Measurements from ENCODE around the gene ZNF736.
A peak's percentile ranks its signal among the peaks of the same experiment; 100 is the strongest.

Gene ZNF736

GRCh38 chr7:64300641-64301405 lies 12.9 kb upstream of the ZNF736 start:
- ChIA-PET POLR2A (no interaction called here), CTCF (no interaction called here)
- Histone ChIP-seq H3K36me3 (ENCODE audit: control insufficient read depth in 2 of 2, insufficient read depth in 1 of 2, low read length in 2 of 2) (no peaks in the 10 kb centered on the region), H3K4me1 (ENCODE audit: control insufficient read depth, insufficient read depth, low read length) (no peaks in the 10 kb centered on the region), H3K9me3 (ENCODE audit: control insufficient read depth, insufficient read depth, low read depth, low read length) (no peaks in the 10 kb centered on the region), H3K27ac (ENCODE audit: extremely low read depth, low read depth, low read length) (no peak overlapping the region), H3K4me3 (ENCODE audit: low read depth, low read length) (no peak overlapping the region)
- TF ChIP-seq ZBTB8A (tag by site-specific recombination; IDR thresholded peaks at IDR 0.05) (no peak), SETDB1 (IDR thresholded peaks at IDR 0.05; ENCODE audit: insufficient read length, low read length) (no peak), ZNF624 (tag by site-specific recombination; IDR thresholded peaks at IDR 0.05) (no peak), ZBTB17 (tag by site-specific recombination; IDR thresholded peaks at IDR 0.05) (no peak), ZNF529 (tag by site-specific recombination; IDR thresholded peaks at IDR 0.05; ENCODE audit: insufficient replicate concordance) (no peak)

GRCh38 chr7:64307254-64308015 lies 6.3 kb upstream of the ZNF736 start:
- ChIA-PET POLR2A (interaction anchor here (0.6 to 1.8 kb wide), 8 partner anchors 8 to 458 kb away, joined by 3 to 16 read pairs (median 4); partner anchors contain the start of genes ZNF107 and ZNF680), CTCF (interaction anchor here (0.6 kb wide), 1 partner anchor 104 kb away, joined by 3 read pairs; no protein-coding TSS in a partner anchor)
- Histone ChIP-seq H3K27ac (ENCODE audit: extremely low read depth, low read depth, low read length) (no peak overlapping the region), H3K9me3 (ENCODE audit: control insufficient read depth, insufficient read depth, low read depth, low read length) (no peaks in the 10 kb centered on the region), H3K4me3 (ENCODE audit: low read depth, low read length) (peak overlapping the region; percentile 42), H3K36me3 (ENCODE audit: control insufficient read depth in 2 of 2, insufficient read depth in 1 of 2, low read length in 2 of 2) (peaks cover 0 to 2% of the 10 kb centered on the region in 2 experiments; a peak in 1 of 3 replicates), H3K4me1 (ENCODE audit: control insufficient read depth, insufficient read depth, low read length) (no peaks in the 10 kb centered on the region)
- TF ChIP-seq ZNF169 (tag by site-specific recombination; IDR thresholded peaks at IDR 0.05) (no peak), ZNF221 (tag by site-specific recombination; IDR thresholded peaks at IDR 0.05; ENCODE audit: borderline replicate concordance) (no peak), ZNF621 (tag by site-specific recombination; IDR thresholded peaks at IDR 0.05) (no peak), ZNF449 (tag by site-specific recombination; IDR thresholded peaks at IDR 0.05) (no peak), ZNF10 (tag by site-specific recombination; IDR thresholded peaks at IDR 0.05) (no peak), ZNF37A (tag by site-specific recombination; IDR thresholded peaks at IDR 0.05) (no peak), PRDM4 (tag by site-specific recombination; IDR thresholded peaks at IDR 0.05) (no peak), KLF16 (tag by site-specific recombination; IDR thresholded peaks at IDR 0.05) (no peak), ZNF645 (tag by site-specific recombination; IDR thresholded peaks at IDR 0.05) (no peak), ZNF362 (tag by site-specific recombination; IDR thresholded peaks at IDR 0.05) (no peak), ZNF132 (tag by site-specific recombination; IDR thresholded peaks at IDR 0.05; ENCODE audit: borderline replicate concordance) (no peak), SCRT2 (tag by site-specific recombination; IDR thresholded peaks at IDR 0.05) (peak; percentile 50; the same call in 1 of the 2 replicates), ZNF501 (tag by site-specific recombination; IDR thresholded peaks at IDR 0.05) (no peak), ZNF639 (tag by site-specific recombination; IDR thresholded peaks at IDR 0.05) (no peak), ZBTB1 (tag by site-specific recombination; IDR thresholded peaks at IDR 0.05) (no peak), MYNN (tag by site-specific recombination; IDR thresholded peaks at IDR 0.05; ENCODE audit: borderline replicate concordance) (no peak), ZNF704 (tag by site-specific recombination; IDR thresholded peaks at IDR 0.05) (no peak), ZNF571 (tag by site-specific recombination; IDR thresholded peaks at IDR 0.05) (no peak)
